GM21723 (cell line): ENCODE results near the gene UGGT2.
"Not testable (repeated sequence)": the region's sequence is repeated elsewhere in the genome, so short reads cannot be mapped to it uniquely, and the experiment has no call there.

ENCODE experiments used
- ATAC-seq: cut with Tn5 transposase; IDR thresholded peaks from one replicate; pipeline ENCODE4 v1.9.1; 2021; ENCODE audit warnings: mild to moderate bottlenecking, moderate library complexity; ENCODE audit not compliant: unreplicated experiment

Gene UGGT2

GRCh38 chr13:95898256-95898655, 154.9 kb downstream of the UGGT2 start:
- ATAC-seq: no peak

GRCh38 chr13:95896301-95896700, 156.9 kb downstream of the UGGT2 start:
- ATAC-seq: no peak

GRCh38 chr13:95893861-95894260, 159.3 kb downstream of the UGGT2 start:
- ATAC-seq: no peak

GRCh38 chr13:95882121-95882520, 171.1 kb downstream of the UGGT2 start:
- no peak for ATAC-seq

GRCh38 chr13:95880331-95880730, 172.9 kb downstream of the UGGT2 start:
- no peak for ATAC-seq

- ATAC-seq: no peak
Measured at GRCh38 chr13:95874286-95874685, 178.9 kb downstream of the UGGT2 start.

- no peak for ATAC-seq
Measured at GRCh38 chr13:95870421-95870820, 182.8 kb downstream of the UGGT2 start.

- ATAC-seq: no peak
Measured at GRCh38 chr13:95865080-95865615, 188.1 kb downstream of the UGGT2 start.

- ATAC-seq: no peak
Measured at GRCh38 chr13:95862408-95862807, 190.8 kb downstream of the UGGT2 start.

GRCh38 chr13:95861296-95861695, 191.9 kb downstream of the UGGT2 start:
- ATAC-seq: no peak

- no peak for ATAC-seq
Measured at GRCh38 chr13:95858286-95859075, 194.7 kb downstream of the UGGT2 start.

GRCh38 chr13:95845656-95846055, 207.5 kb downstream of the UGGT2 start:
- not testable (repeated sequence) for ATAC-seq

- ATAC-seq: no peak
Measured at GRCh38 chr13:95842898-95843297, 210.3 kb downstream of the UGGT2 start.

- ATAC-seq: no peak
Measured at GRCh38 chr13:95841894-95842293, 211.3 kb downstream of the UGGT2 start.

GRCh38 chr13:95834134-95834765, 219.0 kb downstream of the UGGT2 start:
- ATAC-seq: peak; percentile 91

- ATAC-seq: no peak
Measured at GRCh38 chr13:95833719-95834118, 219.5 kb downstream of the UGGT2 start.

- ATAC-seq: no peak
Measured at GRCh38 chr13:95833126-95833525, 220.1 kb downstream of the UGGT2 start.

- no peak for ATAC-seq
Measured at GRCh38 chr13:95822303-95822702, 230.9 kb downstream of the UGGT2 start.

- ATAC-seq: no peak
Measured at GRCh38 chr13:95814495-95814894, 238.7 kb downstream of the UGGT2 start.

- no peak for ATAC-seq
Measured at GRCh38 chr13:95813139-95813538, 240.1 kb downstream of the UGGT2 start.

GRCh38 chr13:95809429-95809828, 243.8 kb downstream of the UGGT2 start:
- no peak for ATAC-seq

GRCh38 chr13:95805921-95806320, 247.3 kb downstream of the UGGT2 start:
- ATAC-seq: no peak
